SK-N-SH (cell line): ENCODE measurements around the gene MTCH2. TPM values are rescaled to one million over a fixed set of nuclear protein-coding genes. Genes with fewer than 3 reads are reported as not detected.

Experiments
- CTCF ChIA-PET: fragments of 300-600, 350-600 bp; formaldehyde crosslinking; extraction: SDS; loops from one replicate; lab custom pipeline; 2021; lab: Yijun Ruan, JAX
- POLR2A ChIA-PET: fragments of 350-600 bp; sonication (Branson Sonifier 250); formaldehyde crosslinking; extraction: SDS; loops from one replicate; lab custom pipeline; 2020; ENCODE audit warnings: antibody characterized with exemption, inconsistent platforms; lab: Yijun Ruan, JAX
- DNase-seq: peaks from one replicate; pipeline ENCODE4 v3.0.0; 2012
- H2AFZ ChIP-seq: fragments of 200-600 bp; sonication (generic); 2 replicates; pipeline ENCODE4 v1.8.1; 2016; ENCODE audit warnings: antibody characterized with exemption, mild to moderate bottlenecking, low read depth
- H3F3A ChIP-seq: fragments of 200-600 bp; sonication (generic); replicated peaks from 2 replicates; pipeline ENCODE3; 2016; ENCODE audit warnings: antibody characterized with exemption, mild to moderate bottlenecking; ENCODE audit not compliant: insufficient read depth
- H3K27ac ChIP-seq, 2 experiments: fragments of 200-500 bp in 1 of 2; fragments of 200-600 bp in 1 of 2; sonication (Bioruptor generic) in 1 of 2; sonication (generic), shearing (Covaris generic) in 1 of 2; 2 replicates each; pipeline versions ENCODE4 v1.5.1 to v1.6.1; 2014 to 2016; ENCODE audit warnings: low read depth in 2 of 2, inconsistent platforms in 1 of 2, low read length in 1 of 2, mild to moderate bottlenecking in 1 of 2, mixed read lengths in 1 of 2
- H3K27me3 ChIP-seq: fragments of 200-600 bp; sonication (generic), shearing (Covaris generic); 2 replicates; pipeline ENCODE4 v1.6.1; 2016; ENCODE audit warnings: mixed run types; ENCODE audit not compliant: insufficient read depth
- H3K36me3 ChIP-seq, 2 experiments: fragments of 200-500 bp in 1 of 2; fragments of 200-600 bp in 1 of 2; sonication (Bioruptor generic) in 1 of 2; sonication (generic) in 1 of 2; replicated peaks in 1 of 2; 2 replicates each; pipeline versions ENCODE3 to v1.5.1; 2014 to 2016; ENCODE audit warnings: low read length in 1 of 2, mild to moderate bottlenecking in 1 of 2; ENCODE audit not compliant: insufficient read depth in 2 of 2, control insufficient read depth in 1 of 2
- H3K4me1 ChIP-seq, 2 experiments: fragments of 200-500 bp in 1 of 2; fragments of 200-600 bp in 1 of 2; sonication (Bioruptor generic) in 1 of 2; sonication (generic), shearing (Covaris generic) in 1 of 2; 2 replicates each; pipeline versions ENCODE4 v1.5.1 to v1.6.1; 2014 to 2016; ENCODE audit warnings: low read depth in 1 of 2, low read length in 1 of 2, mixed run types in 1 of 2; ENCODE audit not compliant: insufficient read depth in 2 of 2, control insufficient read depth in 1 of 2
- H3K4me2 ChIP-seq: fragments of 200-600 bp; sonication (generic), shearing (Covaris generic); 2 replicates; pipeline ENCODE4 v1.6.1; 2017; ENCODE audit warnings: mixed run types
- H3K4me3 ChIP-seq, 2 experiments: fragments of 200-500 bp in 1 of 2; fragments of 200-600 bp in 1 of 2; sonication (Bioruptor generic) in 1 of 2; sonication (generic), shearing (Covaris generic) in 1 of 2; 2 replicates each; pipeline versions ENCODE4 v1.5.1 to v1.8.1; 2014 to 2016; ENCODE audit warnings: low read depth in 2 of 2, inconsistent platforms in 1 of 2, low read length in 1 of 2, mild to moderate bottlenecking in 1 of 2, mixed read lengths in 1 of 2, moderate library complexity in 1 of 2
- H3K79me2 ChIP-seq: fragments of 200-600 bp; sonication (generic); 2 replicates; pipeline ENCODE4 v1.8.1; 2017; ENCODE audit warnings: mild to moderate bottlenecking; ENCODE audit not compliant: insufficient read depth
- H3K9ac ChIP-seq: fragments of 200-600 bp; sonication (generic); 2 replicates; pipeline ENCODE4 v1.6.1; 2017; ENCODE audit warnings: mixed run types
- H3K9me2 ChIP-seq: fragments of 200-600 bp; sonication (generic); 2 replicates; pipeline ENCODE4 v1.6.1; 2017; ENCODE audit warnings: mixed run types
- H3K9me3 ChIP-seq: fragments of 200-600 bp; sonication (generic); 2 replicates; pipeline ENCODE4 v1.6.1; 2017; ENCODE audit warnings: mixed run types, mild to moderate bottlenecking, moderate library complexity
- H4K20me1 ChIP-seq: fragments of 200-600 bp; sonication (generic); 2 replicates; pipeline ENCODE4 v1.6.1; 2017; ENCODE audit warnings: mild to moderate bottlenecking, mixed run types; ENCODE audit not compliant: insufficient read depth
- CHD2 ChIP-seq: fragments of 150-350 bp; IDR thresholded peaks from 2 replicates; pipeline ENCODE4 v1.6.1; 2018; ENCODE audit warnings: low read length; ENCODE audit not compliant: partially characterized antibody
- EP300 ChIP-seq, 2 experiments: IDR thresholded peaks; 2 replicates each; pipeline versions ENCODE4 v1.4.0 to v1.6.1; 2012; ENCODE audit warnings: borderline replicate concordance in 1 of 2, low read depth in 1 of 2, low read length in 1 of 2
- FOSL2 ChIP-seq: IDR thresholded peaks from 2 replicates; pipeline ENCODE4 v1.4.0; 2012; ENCODE audit warnings: low read depth, mild to moderate bottlenecking, moderate library complexity, borderline replicate concordance
- FOXJ3 ChIP-seq: sonication (generic); formaldehyde crosslinking; IDR thresholded peaks from 2 replicates; pipeline ENCODE4 v1.5.1; 2020; ENCODE audit warnings: mild to moderate bottlenecking, missing genetic modification reagents
- FOXM1 ChIP-seq: IDR thresholded peaks from 2 replicates; pipeline ENCODE4 v1.4.0; 2012; ENCODE audit warnings: low read depth, mild to moderate bottlenecking
- GABPA ChIP-seq: IDR thresholded peaks from 2 replicates; pipeline ENCODE4 v1.4.0; 2012; ENCODE audit warnings: low read depth, mild to moderate bottlenecking
- GATA2 ChIP-seq: sonication (generic); formaldehyde crosslinking; IDR thresholded peaks from 2 replicates; pipeline ENCODE4 v1.5.0; 2020; ENCODE audit warnings: mild to moderate bottlenecking, missing genetic modification reagents
- JUND ChIP-seq: IDR thresholded peaks from 2 replicates; pipeline ENCODE4 v1.4.0; 2012
- MEF2A ChIP-seq: IDR thresholded peaks from 2 replicates; pipeline ENCODE4 v1.4.0; 2012; ENCODE audit warnings: low read depth, borderline replicate concordance
- RFX5 ChIP-seq: IDR thresholded peaks from 2 replicates; pipeline ENCODE4 v1.6.1; 2012; ENCODE audit warnings: mild to moderate bottlenecking, improper control_type of control experiment, low read length
- RXRA ChIP-seq: IDR thresholded peaks from 2 replicates; pipeline ENCODE4 v1.4.0; 2012; ENCODE audit warnings: low read depth, mild to moderate bottlenecking, borderline replicate concordance
- TAF1 ChIP-seq: IDR thresholded peaks from 2 replicates; pipeline ENCODE4 v1.6.1; 2012; ENCODE audit warnings: low read depth, mild to moderate bottlenecking, low read length, moderate library complexity, borderline replicate concordance
- WGBS: methylation state at CpG from one replicate; pipeline ENCODE4 v1.1.6; 2017; ENCODE audit warnings: low lambda C conversion rate; 5-methylcytosine and 5-hydroxymethylcytosine counted together
- polyA plus RNA-seq, 3 experiments: library from polyadenylated mRNA; depleted of rRNA; stranded (reverse); fragments of >200 nt; gene quantifications; 2 replicates each; pipeline ENCODE4 v1.2.3, GENCODE V29; 2012
- TF ChIP-seq, protein P1 (sequence below): fragments of 200-600 bp; sonication (generic); IDR thresholded peaks from 2 replicates; pipeline ENCODE4 v1.6.1; 2017; ENCODE audit warnings: antibody characterized with exemption, mild to moderate bottlenecking, moderate library complexity
- TF ChIP-seq, protein P2 (sequence below): IDR thresholded peaks from 2 replicates; pipeline ENCODE4 v1.4.0; 2012; ENCODE audit warnings: low read depth, borderline replicate concordance
- TF ChIP-seq, protein P3 (sequence below): fragments of 150-350 bp; IDR thresholded peaks from 2 replicates; pipeline ENCODE4 v1.6.1; 2016; ENCODE audit warnings: mild to moderate bottlenecking, low read depth, low read length
- TF ChIP-seq, protein P4 (sequence below): IDR thresholded peaks from 2 replicates; pipeline ENCODE4 v1.4.0; 2012; ENCODE audit warnings: low read depth, borderline replicate concordance

The MTCH2 gene
- polyA plus RNA-seq, 1 of the 3 experiments (the other 2 are of a cell fraction) = 132 TPM

DNA sequence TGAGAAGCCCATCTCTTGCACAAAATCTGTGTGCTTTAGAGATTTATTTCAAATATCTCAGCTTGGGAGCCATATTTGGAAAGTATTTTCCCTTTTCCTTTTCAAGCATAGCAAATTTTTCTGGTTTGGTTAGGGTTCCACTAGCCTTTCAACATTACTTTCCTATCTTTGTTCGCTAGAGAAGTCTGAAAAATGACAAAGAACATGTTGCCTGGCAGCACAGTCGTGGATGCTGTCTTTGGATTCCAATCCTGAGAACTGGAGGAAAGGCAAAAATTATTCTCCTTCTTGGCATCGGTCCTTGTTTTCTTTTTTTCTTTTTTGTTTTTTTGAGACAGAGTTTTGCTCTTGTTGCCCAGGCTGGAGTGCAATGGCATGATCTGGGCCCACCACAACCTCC is 6.9 kb upstream of the MTCH2 start:
- H3K79me2 ChIP-seq = no peaks in the 10 kb centered on the region
- WGBS = 78% methylated on average over 3 of the region's 3 CpGs
- no peaks in the 10 kb centered on the region for H3F3A ChIP-seq
- no peaks in the 10 kb centered on the region for H3K36me3 ChIP-seq
- H3K4me3 ChIP-seq = no peak overlapping the region
- no peak overlapping the region for H2AFZ ChIP-seq
- no peaks in the 10 kb centered on the region for H3K9me2 ChIP-seq
- H3K4me2 ChIP-seq = no peak overlapping the region
- no peaks in the 10 kb centered on the region for H3K4me1 ChIP-seq
- POLR2A ChIA-PET = no interaction called here
- H4K20me1 ChIP-seq = no peaks in the 10 kb centered on the region
- TF ChIP-seq GABPA = no peak
- no peak for TF ChIP-seq FOXM1
- TF ChIP-seq EP300 (IDR thresholded peaks at IDR 0.05; ENCODE audit: borderline replicate concordance in 1 of 2, low read depth in 1 of 2, low read length in 1 of 2) = no peak
- TF ChIP-seq, protein P1, sequence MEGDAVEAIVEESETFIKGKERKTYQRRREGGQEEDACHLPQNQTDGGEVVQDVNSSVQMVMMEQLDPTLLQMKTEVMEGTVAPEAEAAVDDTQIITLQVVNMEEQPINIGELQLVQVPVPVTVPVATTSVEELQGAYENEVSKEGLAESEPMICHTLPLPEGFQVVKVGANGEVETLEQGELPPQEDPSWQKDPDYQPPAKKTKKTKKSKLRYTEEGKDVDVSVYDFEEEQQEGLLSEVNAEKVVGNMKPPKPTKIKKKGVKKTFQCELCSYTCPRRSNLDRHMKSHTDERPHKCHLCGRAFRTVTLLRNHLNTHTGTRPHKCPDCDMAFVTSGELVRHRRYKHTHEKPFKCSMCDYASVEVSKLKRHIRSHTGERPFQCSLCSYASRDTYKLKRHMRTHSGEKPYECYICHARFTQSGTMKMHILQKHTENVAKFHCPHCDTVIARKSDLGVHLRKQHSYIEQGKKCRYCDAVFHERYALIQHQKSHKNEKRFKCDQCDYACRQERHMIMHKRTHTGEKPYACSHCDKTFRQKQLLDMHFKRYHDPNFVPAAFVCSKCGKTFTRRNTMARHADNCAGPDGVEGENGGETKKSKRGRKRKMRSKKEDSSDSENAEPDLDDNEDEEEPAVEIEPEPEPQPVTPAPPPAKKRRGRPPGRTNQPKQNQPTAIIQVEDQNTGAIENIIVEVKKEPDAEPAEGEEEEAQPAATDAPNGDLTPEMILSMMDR = no peak
- TF ChIP-seq, protein P2, sequence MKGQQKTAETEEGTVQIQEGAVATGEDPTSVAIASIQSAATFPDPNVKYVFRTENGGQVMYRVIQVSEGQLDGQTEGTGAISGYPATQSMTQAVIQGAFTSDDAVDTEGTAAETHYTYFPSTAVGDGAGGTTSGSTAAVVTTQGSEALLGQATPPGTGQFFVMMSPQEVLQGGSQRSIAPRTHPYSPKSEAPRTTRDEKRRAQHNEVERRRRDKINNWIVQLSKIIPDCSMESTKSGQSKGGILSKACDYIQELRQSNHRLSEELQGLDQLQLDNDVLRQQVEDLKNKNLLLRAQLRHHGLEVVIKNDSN = no peak
- no peak for TF ChIP-seq MEF2A
- no peak for TF ChIP-seq JUND
- no peak for TF ChIP-seq CHD2
- TF ChIP-seq, protein P3, sequence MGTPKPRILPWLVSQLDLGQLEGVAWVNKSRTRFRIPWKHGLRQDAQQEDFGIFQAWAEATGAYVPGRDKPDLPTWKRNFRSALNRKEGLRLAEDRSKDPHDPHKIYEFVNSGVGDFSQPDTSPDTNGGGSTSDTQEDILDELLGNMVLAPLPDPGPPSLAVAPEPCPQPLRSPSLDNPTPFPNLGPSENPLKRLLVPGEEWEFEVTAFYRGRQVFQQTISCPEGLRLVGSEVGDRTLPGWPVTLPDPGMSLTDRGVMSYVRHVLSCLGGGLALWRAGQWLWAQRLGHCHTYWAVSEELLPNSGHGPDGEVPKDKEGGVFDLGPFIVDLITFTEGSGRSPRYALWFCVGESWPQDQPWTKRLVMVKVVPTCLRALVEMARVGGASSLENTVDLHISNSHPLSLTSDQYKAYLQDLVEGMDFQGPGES = no peak
- TF ChIP-seq, protein P4, sequence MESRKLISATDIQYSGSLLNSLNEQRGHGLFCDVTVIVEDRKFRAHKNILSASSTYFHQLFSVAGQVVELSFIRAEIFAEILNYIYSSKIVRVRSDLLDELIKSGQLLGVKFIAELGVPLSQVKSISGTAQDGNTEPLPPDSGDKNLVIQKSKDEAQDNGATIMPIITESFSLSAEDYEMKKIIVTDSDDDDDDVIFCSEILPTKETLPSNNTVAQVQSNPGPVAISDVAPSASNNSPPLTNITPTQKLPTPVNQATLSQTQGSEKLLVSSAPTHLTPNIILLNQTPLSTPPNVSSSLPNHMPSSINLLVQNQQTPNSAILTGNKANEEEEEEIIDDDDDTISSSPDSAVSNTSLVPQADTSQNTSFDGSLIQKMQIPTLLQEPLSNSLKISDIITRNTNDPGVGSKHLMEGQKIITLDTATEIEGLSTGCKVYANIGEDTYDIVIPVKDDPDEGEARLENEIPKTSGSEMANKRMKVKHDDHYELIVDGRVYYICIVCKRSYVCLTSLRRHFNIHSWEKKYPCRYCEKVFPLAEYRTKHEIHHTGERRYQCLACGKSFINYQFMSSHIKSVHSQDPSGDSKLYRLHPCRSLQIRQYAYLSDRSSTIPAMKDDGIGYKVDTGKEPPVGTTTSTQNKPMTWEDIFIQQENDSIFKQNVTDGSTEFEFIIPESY = no peak
- TF ChIP-seq TAF1 = no peak
- no peak for TF ChIP-seq GATA2 (CRISPR knock-in tag)
- TF ChIP-seq RXRA = no peak
- no peak for TF ChIP-seq FOXJ3 (CRISPR knock-in tag)
- TF ChIP-seq RFX5 = no peak
- TF ChIP-seq FOSL2 = no peak
- H3K9ac ChIP-seq = no peak overlapping the region
- no peaks in the 10 kb centered on the region; the same call in 1 of the 2 replicates for H3K27me3 ChIP-seq
- no peaks in the 10 kb centered on the region for H3K9me3 ChIP-seq
- CTCF ChIA-PET = no interaction called here
- no peak overlapping the region for H3K27ac ChIP-seq
- no peak for DNase-seq
